LNCaP clone FGC (cell line): ENCODE measurements around the gene NOX3.

Source experiments
- DNase-seq: peaks from one replicate; pipeline ENCODE4 v3.0.0-alpha.2; 2011; ENCODE audit warnings: low read depth
- H3K4me3 ChIP-seq: 2 replicates; pipeline ENCODE4 v1.5.1; 2011; ENCODE audit warnings: mild to moderate bottlenecking, low read depth, low read length, control low read depth
- TF ChIP-seq, protein P1 (sequence below): IDR thresholded peaks from 2 replicates; pipeline ENCODE4 v1.5.1; 2012; ENCODE audit warnings: mild to moderate bottlenecking; ENCODE audit not compliant: control insufficient read depth, insufficient read depth; ENCODE audit errors: extremely low read depth

NOX3 gene

DNA sequence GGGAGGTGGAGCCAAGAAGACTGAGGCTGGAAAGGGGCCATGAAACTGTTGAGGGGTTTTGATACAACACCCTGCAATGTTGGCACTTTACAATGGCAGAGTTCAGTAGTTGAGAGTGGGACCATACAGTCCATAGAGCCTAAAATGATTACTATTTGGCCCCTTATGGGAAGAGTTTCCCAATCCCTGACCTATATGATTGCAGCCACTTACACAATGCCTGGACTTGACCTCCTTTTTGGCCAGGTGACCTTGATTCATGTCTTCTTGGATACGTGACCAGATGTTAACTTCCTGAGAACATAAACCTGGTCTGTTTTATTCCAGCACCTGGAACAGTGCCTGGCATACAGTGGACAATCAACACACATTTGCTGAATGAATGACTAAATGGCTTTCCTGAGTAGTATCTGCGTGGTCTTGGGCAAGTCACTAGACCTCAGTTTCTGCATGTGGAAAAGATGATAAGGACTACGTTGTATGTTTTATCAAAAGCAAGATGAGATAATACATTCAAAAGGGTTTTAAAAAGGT, 58.4 kb downstream of the NOX3 start:
- TF ChIP-seq, protein P1, sequence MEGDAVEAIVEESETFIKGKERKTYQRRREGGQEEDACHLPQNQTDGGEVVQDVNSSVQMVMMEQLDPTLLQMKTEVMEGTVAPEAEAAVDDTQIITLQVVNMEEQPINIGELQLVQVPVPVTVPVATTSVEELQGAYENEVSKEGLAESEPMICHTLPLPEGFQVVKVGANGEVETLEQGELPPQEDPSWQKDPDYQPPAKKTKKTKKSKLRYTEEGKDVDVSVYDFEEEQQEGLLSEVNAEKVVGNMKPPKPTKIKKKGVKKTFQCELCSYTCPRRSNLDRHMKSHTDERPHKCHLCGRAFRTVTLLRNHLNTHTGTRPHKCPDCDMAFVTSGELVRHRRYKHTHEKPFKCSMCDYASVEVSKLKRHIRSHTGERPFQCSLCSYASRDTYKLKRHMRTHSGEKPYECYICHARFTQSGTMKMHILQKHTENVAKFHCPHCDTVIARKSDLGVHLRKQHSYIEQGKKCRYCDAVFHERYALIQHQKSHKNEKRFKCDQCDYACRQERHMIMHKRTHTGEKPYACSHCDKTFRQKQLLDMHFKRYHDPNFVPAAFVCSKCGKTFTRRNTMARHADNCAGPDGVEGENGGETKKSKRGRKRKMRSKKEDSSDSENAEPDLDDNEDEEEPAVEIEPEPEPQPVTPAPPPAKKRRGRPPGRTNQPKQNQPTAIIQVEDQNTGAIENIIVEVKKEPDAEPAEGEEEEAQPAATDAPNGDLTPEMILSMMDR = no peak

GRCh38 chr6:155396605-155397004, 59.0 kb downstream of the NOX3 start:
- DNase-seq = no peak
- H3K4me3 ChIP-seq = no peak overlapping the region
- TF ChIP-seq, protein P1 = no peak

More for the DNA sequence above, 58.4 kb downstream of the NOX3 start:
- H3K4me3 ChIP-seq = no peak overlapping the region
- DNase-seq = no peak

- no peak overlapping the region for H3K4me3 ChIP-seq
- TF ChIP-seq, protein P1 = no peak
- DNase-seq = no peak
These were observed 60.3 kb downstream of the NOX3 start for GRCh38 chr6:155395339-155395738.

GRCh38 chr6:155389130-155389529, 66.5 kb downstream of the NOX3 start:
- DNase-seq = no peak
- H3K4me3 ChIP-seq = no peak overlapping the region
- TF ChIP-seq, protein P1 = no peak

DNA sequence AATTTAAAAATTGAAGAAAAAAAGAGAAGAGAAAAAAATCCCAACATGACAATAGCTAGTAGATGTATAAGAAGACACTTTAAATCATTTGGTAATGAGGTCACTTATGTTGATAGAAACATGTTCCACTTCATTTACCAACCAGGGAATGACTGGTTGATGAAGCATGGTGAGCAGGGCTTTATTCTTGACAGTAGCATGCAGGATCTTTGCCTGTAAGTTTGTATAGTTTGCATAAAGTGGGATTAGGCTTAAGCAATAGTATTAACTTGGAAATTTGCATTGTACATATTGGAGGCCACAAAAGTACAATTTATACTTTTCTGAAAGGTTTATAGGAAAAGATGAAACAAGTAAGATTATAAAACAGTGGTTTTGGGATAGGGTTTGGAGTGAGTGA, 67.0 kb downstream of the NOX3 start:
- no peak for DNase-seq
- TF ChIP-seq, protein P1 = no peak
- no peak overlapping the region for H3K4me3 ChIP-seq

DNA sequence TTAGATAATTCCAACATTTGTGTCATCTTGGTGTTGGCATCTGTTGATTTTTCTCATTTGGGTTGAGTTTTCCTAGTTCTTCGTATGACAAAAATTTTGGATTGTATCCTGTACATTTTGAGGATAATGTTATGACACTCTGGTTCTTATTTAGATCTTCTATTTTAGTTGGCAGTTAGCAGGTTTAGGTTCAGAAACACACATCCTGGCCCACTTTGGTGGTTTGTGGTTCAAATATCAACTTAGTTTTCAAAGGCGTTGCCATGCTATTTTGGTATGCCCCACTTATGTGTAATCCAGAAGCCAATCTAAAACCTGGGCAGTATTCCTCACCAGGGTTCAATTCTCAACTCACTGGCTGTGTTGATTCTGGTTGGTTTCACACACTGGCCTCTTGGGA, 68.2 kb downstream of the NOX3 start:
- DNase-seq = no peak
- TF ChIP-seq, protein P1 = no peak
- H3K4me3 ChIP-seq = no peak overlapping the region

DNA sequence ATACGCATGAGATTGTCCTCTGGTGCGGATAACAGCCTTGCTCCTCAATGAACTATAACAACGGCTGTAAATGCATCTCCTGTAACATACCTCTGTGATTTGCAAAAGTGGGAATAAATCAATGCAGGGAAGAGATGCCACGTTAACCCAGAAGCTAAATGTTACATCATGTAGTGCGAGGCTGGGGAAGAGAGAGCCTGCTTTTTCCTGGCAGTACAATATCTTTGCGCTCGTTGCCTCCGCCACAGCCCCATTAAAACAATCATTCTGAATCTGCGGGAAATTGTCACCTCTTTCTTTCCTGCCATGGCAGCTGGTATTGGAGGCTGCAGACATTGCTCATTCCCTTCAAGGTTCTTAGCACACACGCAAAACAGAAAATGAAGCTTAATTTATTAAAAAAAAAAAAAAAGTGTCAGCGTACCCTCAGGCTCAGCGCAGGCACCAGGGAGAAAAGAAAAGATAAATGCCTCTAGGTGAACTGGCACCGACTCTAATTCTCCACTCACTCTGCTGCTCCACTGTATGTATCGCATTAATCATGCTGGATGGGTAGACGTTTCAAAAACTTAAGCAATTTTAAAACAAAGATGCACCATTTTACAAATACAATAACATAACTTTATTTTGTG, 71.2 kb downstream of the NOX3 start:
- TF ChIP-seq, protein P1 = no peak
- no peak overlapping the region for H3K4me3 ChIP-seq
- no peak for DNase-seq
